Measurements from ENCODE around the gene SEC24D.
"Not testable (repeated sequence)": the region's sequence is repeated elsewhere in the genome, so short reads cannot be mapped to it uniquely, and the experiment has no call there.

SEC24D gene

GRCh38 chr4:118803253-118803652 is 32.7 kb downstream of the SEC24D start:
- DNase-seq = no peak

DNA sequence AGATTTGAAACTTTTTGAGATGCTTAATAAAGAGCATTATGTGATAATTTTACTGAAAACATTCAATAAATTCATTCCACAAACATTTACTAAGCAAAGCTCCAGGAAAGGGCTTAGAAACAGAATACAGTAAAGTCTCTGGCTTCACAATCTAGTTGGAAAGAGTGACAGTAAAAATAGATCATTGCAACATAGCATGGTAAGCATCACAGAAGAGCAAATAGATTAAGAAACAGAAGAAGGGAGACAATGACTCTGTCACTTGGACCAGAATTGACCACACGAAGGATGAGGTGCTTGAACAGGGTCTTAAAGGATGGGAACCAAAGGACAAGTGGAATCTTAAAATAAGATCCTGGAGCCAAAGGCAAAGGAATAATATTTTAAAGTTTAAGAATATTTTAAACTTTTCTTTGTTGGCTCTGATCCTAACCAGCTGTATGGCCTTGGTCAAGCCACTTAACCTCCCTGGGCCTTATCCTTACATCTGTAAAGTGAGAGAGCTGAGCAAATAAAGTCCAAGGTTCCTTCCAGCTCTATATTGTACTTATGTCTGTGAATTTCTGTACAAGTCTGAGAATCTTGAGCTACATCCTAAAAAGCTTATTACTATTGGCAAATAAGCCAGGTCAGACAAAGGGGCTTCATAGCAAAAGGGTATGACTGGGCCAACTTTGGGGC is 33.9 kb downstream of the SEC24D start:
- no peak for DNase-seq

- no peak for DNase-seq
Observed at GRCh38 chr4:118799231-118799942, 36.5 kb downstream of the SEC24D start.

GRCh38 chr4:118798658-118799057 is 37.3 kb downstream of the SEC24D start:
- no peak for DNase-seq

GRCh38 chr4:118797558-118798142 is 38.3 kb downstream of the SEC24D start:
- DNase-seq = no peak

DNA sequence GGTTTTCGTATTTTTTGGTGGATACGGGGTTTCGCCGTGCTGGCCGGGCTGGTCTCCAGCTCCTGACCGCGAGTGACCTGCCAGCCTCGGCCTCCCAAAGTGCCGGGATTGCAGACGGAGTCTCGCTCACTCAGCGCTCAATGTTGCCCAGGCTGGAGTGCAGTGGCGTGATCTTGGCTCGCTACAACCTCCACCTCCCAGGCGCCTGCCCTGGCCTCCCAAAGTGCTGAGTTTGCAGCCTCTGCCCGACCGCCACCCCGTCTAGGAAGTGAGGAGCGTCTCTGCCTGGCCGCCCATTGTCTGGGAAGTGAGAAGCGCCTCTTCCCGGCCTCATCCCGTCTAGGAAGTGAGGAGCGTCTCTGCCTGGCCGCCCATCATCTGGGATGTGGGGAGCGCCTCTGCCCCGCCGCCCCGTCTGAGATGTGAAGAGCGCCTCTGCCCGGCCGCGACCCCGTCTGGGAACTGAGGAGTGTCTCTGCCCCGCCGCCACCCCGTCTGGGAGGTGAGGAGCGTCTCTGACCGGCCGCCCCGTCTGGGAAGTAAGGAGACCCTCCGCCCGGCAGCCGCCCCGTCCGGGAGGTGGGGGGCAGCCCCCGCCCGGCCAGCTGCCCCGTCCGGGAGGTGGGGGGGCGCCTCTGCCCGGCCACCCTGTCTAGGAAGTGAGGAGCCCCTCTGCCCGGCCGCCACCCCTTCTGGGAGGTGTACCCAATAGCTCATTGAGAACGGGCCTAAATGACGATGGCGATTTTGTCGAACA is 44.1 kb downstream of the SEC24D start:
- DNase-seq = not testable (repeated sequence)

- DNase-seq = peak in 1 of 2 experiments; percentile 6
Observed at GRCh38 chr4:118790544-118790943, 45.4 kb downstream of the SEC24D start.

GRCh38 chr4:118788911-118789310 is 47.0 kb downstream of the SEC24D start:
- no peak for DNase-seq

DNA sequence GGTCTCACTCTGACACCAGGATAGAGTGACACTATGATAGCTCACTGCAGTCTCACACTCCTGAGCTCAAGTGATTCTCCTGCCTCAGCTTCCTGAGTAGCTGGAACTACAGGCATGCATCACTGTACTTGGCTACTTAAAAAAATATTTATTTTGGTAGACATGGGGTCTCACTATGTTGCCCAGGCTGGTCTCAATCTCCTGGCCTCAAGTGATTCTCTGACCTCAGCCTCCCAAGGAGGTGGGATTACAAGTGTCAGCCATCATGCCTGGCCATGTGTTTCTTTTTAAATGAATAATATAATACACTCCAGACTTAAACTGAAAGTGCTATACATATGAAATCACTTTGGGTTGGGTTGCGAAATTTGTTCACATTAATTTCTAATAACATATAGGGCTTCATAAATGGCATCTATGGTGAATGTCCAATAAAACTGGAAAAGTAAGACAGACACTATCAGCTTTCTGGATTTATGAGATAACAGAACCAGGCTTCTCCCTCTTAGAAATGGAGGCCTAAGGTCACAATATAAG is 48.0 kb downstream of the SEC24D start:
- DNase-seq = no peak

GRCh38 chr4:118784776-118785175 is 51.1 kb downstream of the SEC24D start:
- no peak for DNase-seq

DNA sequence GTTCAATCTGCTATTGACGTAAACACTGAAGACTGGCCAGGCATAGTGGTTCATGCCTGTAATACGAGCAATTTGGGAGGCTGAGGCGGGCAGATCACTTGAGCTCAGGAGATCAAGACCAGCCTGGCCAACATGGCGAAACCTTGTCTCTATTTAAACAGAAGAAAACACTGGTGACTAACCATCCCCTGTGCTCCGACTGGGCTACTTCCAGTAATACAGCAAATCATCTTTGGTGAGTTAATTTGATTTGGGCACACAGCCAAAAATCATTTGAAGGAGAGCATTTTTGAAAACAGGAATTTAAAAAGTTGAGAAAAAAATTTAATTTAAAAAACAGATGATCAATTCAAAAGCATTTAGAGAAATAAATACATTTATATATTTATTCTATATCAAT is 52.0 kb downstream of the SEC24D start:
- DNase-seq = no peak

DNA sequence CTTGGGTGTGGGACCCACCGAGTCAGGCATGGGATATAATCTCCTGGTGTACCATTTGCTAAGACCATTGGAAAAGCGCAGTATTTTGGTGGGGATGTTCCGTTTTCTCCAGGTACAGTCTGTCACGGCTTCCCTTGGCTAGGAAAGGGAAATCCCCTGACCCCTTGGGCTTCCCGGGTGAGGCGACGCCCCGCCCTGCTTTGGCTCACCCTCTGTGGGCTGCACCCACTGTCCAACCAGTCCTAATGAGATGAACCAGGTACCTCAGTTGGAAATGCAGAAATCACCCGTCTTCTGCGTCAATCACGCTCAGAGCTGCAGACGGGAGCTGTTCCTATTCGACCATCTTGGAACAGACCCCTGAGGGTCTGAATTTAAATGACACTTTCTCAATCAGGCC is 53.0 kb downstream of the SEC24D start:
- DNase-seq = not testable (repeated sequence)

DNA sequence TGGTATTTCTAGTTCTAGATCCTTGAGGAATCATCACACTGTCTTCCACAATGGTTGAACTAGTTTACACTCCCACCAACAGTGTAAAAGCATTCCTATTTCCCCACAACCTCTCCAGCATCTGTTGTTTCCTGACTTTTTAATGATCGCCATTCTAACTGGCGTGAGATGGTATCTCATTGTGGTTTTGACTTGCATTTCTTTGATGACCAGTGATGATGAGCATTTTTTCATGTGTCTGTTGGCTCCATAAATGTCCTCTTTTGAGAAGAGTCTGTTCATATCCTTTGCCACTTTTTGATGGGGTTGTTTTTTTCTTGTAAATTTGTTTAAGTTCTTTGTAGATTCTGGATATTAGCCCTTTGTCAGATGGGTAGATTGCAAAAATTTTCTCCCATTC is 58.3 kb downstream of the SEC24D start:
- DNase-seq = not testable (repeated sequence)

GRCh38 chr4:118776955-118777640 is 58.8 kb downstream of the SEC24D start:
- DNase-seq = not testable (repeated sequence)

DNA sequence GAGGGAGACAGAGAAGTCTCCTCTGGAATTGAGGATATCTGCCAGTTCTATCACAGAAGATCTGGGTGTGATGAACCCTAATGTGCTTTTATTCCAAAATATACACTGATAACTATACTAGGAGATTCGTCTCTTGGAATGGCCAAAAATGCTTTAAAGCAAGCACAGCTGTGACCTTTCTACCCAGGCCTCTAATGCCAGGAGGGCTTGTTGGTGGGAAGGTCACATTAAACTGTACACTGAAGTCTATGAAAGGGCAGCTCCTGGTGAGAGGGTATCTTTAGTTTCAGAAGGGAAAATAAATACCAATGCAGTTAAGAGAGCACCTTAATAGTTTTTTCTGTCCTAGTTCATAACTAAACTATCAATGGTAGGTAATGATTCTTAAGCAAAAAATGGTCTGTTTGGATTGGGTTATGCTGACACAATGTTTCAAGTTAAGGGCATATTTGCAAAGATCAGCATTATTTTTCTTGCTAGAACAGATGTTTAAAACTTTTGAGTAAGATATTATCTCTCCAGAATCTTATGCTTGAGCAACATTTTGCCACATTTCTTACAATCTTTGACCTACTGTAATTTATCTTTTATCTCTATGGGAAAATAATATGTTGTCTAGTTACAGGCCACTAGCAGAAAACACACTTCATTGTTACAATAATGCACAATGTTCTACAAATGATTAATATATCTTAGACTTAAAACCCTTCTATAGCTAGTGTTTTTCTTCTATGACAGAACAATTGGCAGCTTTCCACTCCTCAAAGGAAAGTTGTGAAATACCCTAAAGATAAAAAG is 59.6 kb downstream of the SEC24D start:
- no peak for DNase-seq

GRCh38 chr4:118775405-118775804 is 60.5 kb downstream of the SEC24D start:
- no peak for DNase-seq

- no peak for DNase-seq
Observed at GRCh38 chr4:118774989-118775388, 60.9 kb downstream of the SEC24D start.

DNA sequence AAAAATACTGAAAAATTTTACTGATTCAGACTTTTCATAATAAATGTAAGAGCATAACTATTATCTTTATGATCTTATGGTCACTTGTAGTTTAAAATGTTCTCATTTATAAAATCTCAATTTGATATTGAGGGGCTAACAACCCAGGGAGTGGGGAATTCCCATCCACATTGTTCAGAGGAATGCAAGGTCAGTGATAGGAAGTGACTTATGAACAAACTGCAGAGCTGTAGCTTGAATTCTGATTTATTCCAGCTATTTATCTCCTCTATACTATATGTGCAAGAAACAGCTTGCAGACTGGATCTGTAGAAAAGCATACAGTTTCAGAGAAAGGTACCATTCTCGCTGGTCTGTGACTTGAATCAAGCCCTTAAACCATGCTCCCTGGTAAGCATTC is 61.6 kb downstream of the SEC24D start:
- DNase-seq = no peak

GRCh38 chr4:118773429-118773792 is 62.5 kb downstream of the SEC24D start:
- no peak for DNase-seq

GRCh38 chr4:118772767-118773428 is 63.0 kb downstream of the SEC24D start:
- no peak for DNase-seq

GRCh38 chr4:118772081-118772766 is 63.7 kb downstream of the SEC24D start:
- peak; percentile 12 to 36 for DNase-seq

Measured in NCI-H2081 (cell line).